Uterus (tissue), 4 donors: Measurements from ENCODE around the gene DRAP1. TPM values are rescaled to one million over a fixed set of nuclear protein-coding genes. Genes with fewer than 3 reads are reported as not detected.

Experiments used
- DNase-seq, 2 donors: peaks; one replicate each; pipeline ENCODE4 v3.0.0-alpha.2; 2019 to 2020
- H3K27ac ChIP-seq, 2 donors: fragments of 200-600 bp; sonication (generic); 1 replicate in 1 of 2; 2 replicates in 1 of 2; pipeline ENCODE4 v1.5.1; 2016 to 2018
- H3K27me3 ChIP-seq, 2 donors: fragments of 200-600 bp; sonication (generic); one replicate each; pipeline ENCODE4 v1.5.1; 2018 to 2019; ENCODE audit warnings: control low read depth in 1 of 2
- H3K36me3 ChIP-seq, 2 donors: fragments of 200-600 bp; sonication (generic); one replicate each; pipeline ENCODE4 v1.5.1; 2019; ENCODE audit warnings: control low read depth in 1 of 2
- H3K4me1 ChIP-seq, 2 donors: fragments of 200-600 bp; sonication (generic); one replicate each; pipeline ENCODE4 v1.5.1; 2018 to 2019; ENCODE audit warnings: control low read depth in 1 of 2
- H3K4me3 ChIP-seq, 2 donors: fragments of 200-600 bp; sonication (generic); 1 replicate in 1 of 2; 2 replicates in 1 of 2; pipeline ENCODE4 v1.5.1; 2018 to 2019; ENCODE audit warnings: mild to moderate bottlenecking in 1 of 2
- H3K9me3 ChIP-seq, 2 donors: fragments of 200-600 bp; sonication (generic); one replicate each; pipeline ENCODE4 v1.5.1; 2019; ENCODE audit warnings: control low read depth in 1 of 2
- CTCF ChIP-seq, 4 experiments: fragments of 200-600 bp in 2 of 4; fragments of 450-650 bp in 2 of 4; sonication (generic) in 2 of 4; IDR thresholded peaks; one replicate each; pipeline ENCODE4 v1.5.1; 2016 to 2019; ENCODE audit warnings: antibody characterized with exemption in 4 of 4, mild to moderate bottlenecking in 2 of 4, moderate library complexity in 1 of 4
- POLR2A ChIP-seq, 2 donors: fragments of 450-650 bp; IDR thresholded peaks; one replicate each; pipeline ENCODE4 v1.6.1; 2016; ENCODE audit warnings: antibody characterized with exemption in 2 of 2, mild to moderate bottlenecking in 1 of 2, moderate library complexity in 1 of 2
- intact Hi-C: fragments of 100-400 bp; cut with DNase I; formaldehyde crosslinking; loops from one replicate; pipeline ENCODE4 v1.15.1; 2023; ENCODE audit warnings: low total_unique reads
- total RNA-seq, 4 donors: library from RNA; depleted of rRNA in 3 of 4; stranded (reverse); fragments of >200 nt in 3 of 4; gene quantifications; one replicate each; pipeline versions ENCODE4 v1.1.0 to v1.2.4, GENCODE V29; 2014 to 2023
- donor health status: DM: yes; HTN: yes; CAD: no.

The DRAP1 gene
- total RNA-seq, 4 donors from 2014 or later: 9.2 to 83.0 (median 60.6) TPM

- intact Hi-C loops: loop anchor here (5.0 kb wide), 1 partner anchor 107 kb away; no protein-coding TSS in a partner anchor
- Histone ChIP-seq H3K4me1 (no peaks in the 10 kb centered on the region), H3K4me3 (no peak overlapping the region), H3K27me3 (no peaks in the 10 kb centered on the region), H3K36me3 (no peaks in the 10 kb centered on the region), H3K27ac (no peak overlapping the region), H3K9me3 (no peaks in the 10 kb centered on the region)
- peak in 1 of 2 donors; percentile 16 for DNase-seq
- TF ChIP-seq CTCF (IDR thresholded peaks at IDR 0.05) (no peak), POLR2A (IDR thresholded peaks at IDR 0.05) (no peak)
These were observed 39.2 kb upstream of the DRAP1 start for GRCh38 chr11:65880027-65880426.

GRCh38 chr11:65880844-65881421 is 38.3 kb upstream of the DRAP1 start:
- DNase-seq: no peak
- H3K4me1 ChIP-seq: no peaks in the 10 kb centered on the region
- no peaks in the 10 kb centered on the region for H3K27me3 ChIP-seq
- H3K27ac ChIP-seq: no peak overlapping the region
- H3K4me3 ChIP-seq: no peak overlapping the region
- intact Hi-C loops: loop anchor here (5.0 kb wide), 1 partner anchor 106 kb away; no protein-coding TSS in a partner anchor
- no peaks in the 10 kb centered on the region for H3K36me3 ChIP-seq
- H3K9me3 ChIP-seq: no peaks in the 10 kb centered on the region
- TF ChIP-seq CTCF (IDR thresholded peaks at IDR 0.05) (no peak), POLR2A (IDR thresholded peaks at IDR 0.05) (no peak)

GRCh38 chr11:65882120-65883057 is 36.8 kb upstream of the DRAP1 start:
- Histone ChIP-seq H3K36me3 (no peaks in the 10 kb centered on the region), H3K4me1 (peaks cover under 1 to 4% of the 10 kb centered on the region in 2 donors), H3K4me3 (no peak overlapping the region), H3K9me3 (no peaks in the 10 kb centered on the region), H3K27ac (no peak overlapping the region), H3K27me3 (no peaks in the 10 kb centered on the region)
- peak in 1 of 2 donors; percentile 16 for DNase-seq
- no peak for TF ChIP-seq POLR2A (IDR thresholded peaks at IDR 0.05)
- no peak for TF ChIP-seq CTCF (IDR thresholded peaks at IDR 0.05)
- intact Hi-C loops: loop anchor here (5.0 kb wide), 1 partner anchor 105 kb away; no protein-coding TSS in a partner anchor

- Histone ChIP-seq H3K4me1 (peaks cover 4 to 9% of the 10 kb centered on the region in 2 donors), H3K27me3 (no peaks in the 10 kb centered on the region), H3K9me3 (no peaks in the 10 kb centered on the region), H3K36me3 (no peaks in the 10 kb centered on the region), H3K4me3 (no peak overlapping the region), H3K27ac (no peak overlapping the region)
- TF ChIP-seq POLR2A (IDR thresholded peaks at IDR 0.05) (no peak), CTCF (IDR thresholded peaks at IDR 0.05) (no peak)
- DNase-seq: no peak
- intact Hi-C loops: loop anchor here (5.0 kb wide), 1 partner anchor 104 kb away; no protein-coding TSS in a partner anchor
These were observed 36.0 kb upstream of the DRAP1 start for GRCh38 chr11:65883058-65883761.
